DMS53 treated with DMSO at 0.1 percent for 48 hours (cell line): ENCODE measurements around the gene PSMC2.
A peak's percentile ranks its signal among the peaks of the same experiment; 100 is the strongest.
"Not testable (repeated sequence)": the region's sequence is repeated elsewhere in the genome, so short reads cannot be mapped to it uniquely, and the experiment has no call there.

Source experiments
- DNase-seq: peaks from one replicate; lab custom pipeline; 2025; ENCODE audit not compliant: unreplicated experiment; lab: John Stamatoyannopoulos, UW

The PSMC2 gene

DNA sequence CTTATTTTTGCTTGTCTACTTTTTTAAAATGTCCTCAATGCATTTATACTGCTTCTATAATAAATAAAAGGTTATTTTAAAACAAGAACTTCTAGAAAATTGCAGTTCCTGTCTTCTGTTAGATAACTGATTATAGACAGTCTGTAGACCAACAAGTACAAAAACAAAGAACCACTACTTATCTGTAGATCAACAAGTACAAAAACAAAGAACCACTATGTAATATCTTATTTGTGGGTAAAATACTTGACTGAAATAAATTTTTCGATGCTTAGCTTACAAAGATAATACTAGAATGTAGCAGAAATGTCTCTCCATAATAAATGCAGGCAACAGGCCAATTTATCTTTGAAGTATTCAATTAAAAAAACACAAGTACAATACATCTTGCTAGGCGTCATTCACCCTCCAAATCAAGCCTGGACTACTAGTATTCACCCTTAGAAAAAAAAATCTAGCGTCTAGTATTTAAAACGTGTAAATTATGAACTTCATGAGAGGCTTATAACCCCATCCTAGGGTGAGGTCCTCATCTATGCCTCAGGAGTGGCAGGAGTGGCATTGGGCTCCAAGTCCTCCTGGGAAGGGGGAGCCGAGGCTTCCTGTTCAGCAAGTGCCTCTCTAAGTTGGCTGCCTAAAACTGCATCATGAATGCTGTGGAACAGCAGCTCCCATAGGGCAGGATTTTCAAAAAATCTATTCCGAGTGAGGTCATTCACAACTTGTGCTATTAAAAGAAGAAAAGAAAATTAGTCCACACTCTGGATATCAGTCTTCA is 26.6 kb downstream of the PSMC2 start:
- no peak for DNase-seq

DNA sequence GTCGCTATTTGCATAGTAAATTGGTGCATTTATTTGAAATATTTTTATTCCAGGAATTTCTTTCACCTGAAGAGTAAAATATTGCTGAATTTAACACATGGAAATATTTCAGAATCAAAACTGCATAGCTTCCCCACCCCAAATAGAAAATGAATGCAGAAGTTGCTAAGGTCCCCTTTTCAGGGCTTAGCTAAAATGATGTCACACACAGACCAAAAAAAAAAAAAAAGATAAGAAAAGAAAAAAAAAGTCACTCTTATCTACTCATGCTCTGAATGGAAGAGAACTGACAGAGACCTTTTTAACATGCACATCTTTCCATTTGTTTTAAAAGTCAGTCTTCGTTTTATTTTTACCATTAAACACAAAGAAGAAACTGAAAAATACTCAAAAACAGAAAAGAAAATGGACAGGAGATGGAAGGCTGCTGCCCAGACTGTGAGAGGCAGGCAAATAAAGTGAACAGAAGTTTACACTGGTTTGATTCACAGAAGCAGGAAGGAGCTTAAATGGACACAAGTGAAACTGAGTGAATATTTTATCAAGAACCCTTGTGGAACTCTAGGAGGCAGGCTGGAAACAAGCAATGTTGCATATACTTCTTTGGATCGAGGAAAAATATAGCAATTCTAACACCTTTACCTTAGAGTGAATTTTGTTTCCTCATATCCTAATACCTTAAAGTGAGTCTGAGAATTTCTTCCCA is 32.0 kb downstream of the PSMC2 start:
- no peak for DNase-seq

- no peak for DNase-seq
Observed at GRCh38 chr7:103380395-103381191, 33.1 kb downstream of the PSMC2 start.

- DNase-seq: no peak
Observed at GRCh38 chr7:103381280-103382031, 34.0 kb downstream of the PSMC2 start.

- DNase-seq: no peak
Observed at GRCh38 chr7:103382032-103382402, 34.6 kb downstream of the PSMC2 start.

GRCh38 chr7:103387242-103387641 is 39.8 kb downstream of the PSMC2 start:
- DNase-seq: no peak

- DNase-seq: no peak
Observed at GRCh38 chr7:103388469-103389140, 41.2 kb downstream of the PSMC2 start.

- no peak for DNase-seq
Observed at GRCh38 chr7:103389263-103389662, 41.8 kb downstream of the PSMC2 start.

DNA sequence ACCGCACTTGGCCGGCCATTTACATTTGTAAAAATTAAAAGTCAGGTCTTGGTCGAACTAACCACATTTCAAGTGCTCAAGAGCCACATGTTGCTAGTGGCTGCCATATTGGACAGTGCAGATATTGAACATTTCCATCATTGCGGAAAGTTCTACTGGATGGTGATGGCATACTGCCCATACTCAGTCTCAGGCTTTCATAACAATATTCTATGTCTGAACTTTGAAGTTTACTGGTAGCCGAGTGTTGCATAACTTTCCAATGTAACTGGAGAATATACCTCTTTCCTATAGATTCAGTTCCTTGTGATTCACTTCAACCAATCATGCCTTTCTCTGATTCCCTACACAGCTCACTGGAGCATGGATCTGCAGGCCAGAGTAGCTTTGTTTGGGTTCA is 43.7 kb downstream of the PSMC2 start:
- no peak for DNase-seq

GRCh38 chr7:103391976-103392375 is 44.5 kb downstream of the PSMC2 start:
- no peak for DNase-seq

DNA sequence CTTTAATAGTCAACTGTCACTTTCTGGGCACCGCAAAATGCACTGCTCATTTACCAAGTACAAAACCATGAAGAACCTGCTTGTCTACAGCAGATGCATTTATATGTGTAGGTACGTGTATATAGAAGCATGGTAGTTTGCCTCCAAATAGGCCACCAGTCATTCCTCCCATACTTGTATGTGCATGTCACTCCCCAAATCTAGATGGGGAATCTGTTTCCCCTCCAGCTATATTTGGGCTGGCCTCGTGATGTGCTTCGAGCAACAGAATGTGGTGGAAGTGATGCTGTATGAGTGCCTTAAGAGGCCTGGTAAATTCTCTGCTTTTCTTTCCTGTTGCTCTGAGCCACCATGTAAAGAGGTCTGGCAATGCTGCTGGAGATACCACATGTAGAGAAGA is 47.1 kb downstream of the PSMC2 start:
- no peak for DNase-seq

DNA sequence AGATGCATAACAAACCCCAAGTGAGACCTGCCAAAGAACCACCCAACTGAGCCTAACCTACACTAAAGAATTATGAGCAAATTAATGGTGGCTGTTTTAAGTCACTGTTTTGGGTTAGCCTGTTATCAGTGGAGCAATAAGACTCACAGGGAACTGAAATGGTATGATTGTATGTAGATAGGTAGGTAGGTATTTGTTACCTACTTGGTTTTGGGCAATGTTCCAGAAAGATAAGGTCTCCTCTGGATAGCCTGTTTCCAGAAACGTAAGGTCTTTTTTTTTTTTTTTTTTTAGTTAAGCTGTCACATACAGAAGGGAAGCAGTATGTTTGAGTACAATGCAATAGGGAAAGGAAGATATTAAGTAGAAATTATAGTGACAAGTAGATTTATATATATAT is 47.6 kb downstream of the PSMC2 start:
- DNase-seq: no peak

DNA sequence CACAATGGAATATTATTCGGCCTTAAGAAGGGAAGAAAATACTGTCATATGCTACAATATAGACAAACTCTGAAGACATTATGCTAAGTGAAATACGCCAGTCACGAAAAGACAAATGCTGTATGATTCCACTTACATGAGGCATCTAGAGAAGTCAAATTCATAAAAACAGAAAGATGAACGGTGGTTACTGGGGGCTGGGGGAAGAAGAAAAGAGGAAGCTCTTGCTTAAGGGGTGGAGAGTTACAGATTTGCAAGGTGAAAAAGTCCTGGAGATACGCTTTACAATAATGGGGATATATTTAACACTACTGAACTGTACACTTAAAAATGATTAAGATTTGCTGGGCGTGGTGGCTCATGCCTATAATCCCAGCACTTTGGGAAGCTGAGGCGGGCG is 49.0 kb downstream of the PSMC2 start:
- DNase-seq: no peak

DNA sequence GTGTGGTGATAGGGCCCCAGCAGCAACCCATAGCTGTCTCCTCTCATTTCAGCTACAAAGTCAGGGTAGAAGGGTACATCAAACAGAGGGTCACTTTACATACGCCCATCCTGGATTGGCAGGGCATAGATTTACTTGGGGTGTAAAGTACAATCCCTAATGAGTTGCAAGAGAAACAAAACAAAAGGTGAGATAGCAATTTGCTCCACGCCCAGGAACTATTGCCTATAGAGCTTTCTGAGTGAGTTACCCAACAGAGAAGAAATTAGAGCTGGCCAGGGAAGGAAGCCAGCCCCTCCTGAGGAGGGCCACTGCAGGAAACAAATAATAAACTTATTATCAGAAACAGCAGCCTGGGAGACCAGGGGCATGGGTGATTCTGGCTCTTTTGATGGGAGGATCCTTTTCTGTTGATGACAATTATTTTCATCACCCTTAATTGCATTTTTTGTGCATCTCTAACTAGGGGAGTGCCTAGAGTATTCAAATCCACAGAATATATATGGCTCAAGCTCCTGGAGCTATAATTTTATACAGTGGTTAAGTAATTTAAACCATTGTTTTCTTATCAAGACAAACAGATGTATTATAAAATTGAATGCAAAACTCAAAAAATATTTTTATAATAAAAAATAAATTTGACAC is 51.2 kb downstream of the PSMC2 start:
- no peak for DNase-seq

- not testable (repeated sequence) for DNase-seq
Observed at GRCh38 chr7:103399687-103400086, 52.2 kb downstream of the PSMC2 start.

- DNase-seq: peak; percentile 21
Observed at GRCh38 chr7:103405789-103406613, 58.6 kb downstream of the PSMC2 start.

- no peak for DNase-seq
Observed at GRCh38 chr7:103412151-103412550, 64.7 kb downstream of the PSMC2 start.

GRCh38 chr7:103413407-103413806 is 66.0 kb downstream of the PSMC2 start:
- DNase-seq: no peak

GRCh38 chr7:103418241-103418640 is 70.8 kb downstream of the PSMC2 start:
- no peak for DNase-seq
